Tibial artery (tissue), 4 donors: ENCODE results near the gene ZNF532.
A peak's percentile ranks its signal among the peaks of the same experiment; 100 is the strongest.

Experiments
- DNase-seq, 2 donors: peaks; one replicate each; pipeline ENCODE4 v3.0.0-alpha.2; 2019
- H3K27ac ChIP-seq, 2 donors: fragments of 200-600 bp; sonication (generic) in 1 of 2; 1 replicate in 1 of 2; 2 replicates in 1 of 2; pipeline ENCODE4 v1.5.1; 2018 to 2019; ENCODE audit warnings: mild to moderate bottlenecking in 1 of 2
- H3K27me3 ChIP-seq, 2 donors: fragments of 200-600 bp; sonication (generic) in 1 of 2; one replicate each; pipeline versions ENCODE4 v1.5.1 to v1.6.0; 2016 to 2019
- H3K36me3 ChIP-seq, 3 donors: fragments of 200-600 bp; sonication (generic) in 2 of 3; one replicate each; pipeline ENCODE4 v1.5.1; 2016 to 2019; ENCODE audit warnings: mild to moderate bottlenecking in 2 of 3
- H3K4me1 ChIP-seq, 4 donors: fragments of 200-600 bp; sonication (generic) in 2 of 4; 1 replicate in 3 of 4; 2 replicates in 1 of 4; pipeline ENCODE4 v1.5.1; 2016 to 2019
- H3K4me3 ChIP-seq, 2 donors: fragments of 200-600 bp; sonication (generic) in 1 of 2; 1 replicate in 1 of 2; 2 replicates in 1 of 2; pipeline ENCODE4 v1.5.1; 2018 to 2019; ENCODE audit warnings: mild to moderate bottlenecking in 2 of 2
- H3K9me3 ChIP-seq, 3 donors: fragments of 200-600 bp; sonication (generic) in 1 of 3; one replicate each; pipeline ENCODE4 v1.5.1; 2016 to 2019
- CTCF ChIP-seq, 2 experiments: fragments of 200-600 bp in 1 of 2; fragments of 450-650 bp in 1 of 2; IDR thresholded peaks; one replicate each; pipeline ENCODE4 v1.5.1; 2017 to 2019; ENCODE audit warnings: antibody characterized with exemption in 2 of 2, mild to moderate bottlenecking in 1 of 2, moderate library complexity in 1 of 2
- intact Hi-C: fragments of 100-400 bp; cut with DNase I; formaldehyde crosslinking; loops from one replicate; pipeline ENCODE4 v1.15.0; 2023; ENCODE audit warnings: low total_unique reads

Gene ZNF532

GRCh38 chr18:59029663-59030429, 165.2 kb downstream of the ZNF532 start:
- TF ChIP-seq CTCF (IDR thresholded peaks at IDR 0.05), result no peak
- no peak for DNase-seq
- Histone ChIP-seq H3K4me3 (no peak overlapping the region), H3K27ac (no peak overlapping the region), H3K9me3 (no peaks in the 10 kb centered on the region), H3K27me3 (no peaks in the 10 kb centered on the region), H3K4me1 (peaks cover 0 to 38% (median 16%) of the 10 kb centered on the region in 4 donors), H3K36me3 (no peaks in the 10 kb centered on the region)
- intact Hi-C loops, result no loop called here

GRCh38 chr18:59032308-59032707, 167.6 kb downstream of the ZNF532 start:
- H3K27me3 ChIP-seq, result no peaks in the 10 kb centered on the region
- no peaks in the 10 kb centered on the region for H3K36me3 ChIP-seq
- intact Hi-C loops, result no loop called here
- peaks cover 0 to 14% (median under 1%) of the 10 kb centered on the region in 4 donors for H3K4me1 ChIP-seq
- H3K27ac ChIP-seq, result peak overlapping the region in 1 of 2 donors; percentile 59
- H3K4me3 ChIP-seq, result no peak overlapping the region
- H3K9me3 ChIP-seq, result no peaks in the 10 kb centered on the region
- TF ChIP-seq CTCF (IDR thresholded peaks at IDR 0.05), result no peak
- no peak for DNase-seq

GRCh38 chr18:59033359-59033758, 168.7 kb downstream of the ZNF532 start:
- no peak for DNase-seq
- H3K27ac ChIP-seq, result no peak overlapping the region
- intact Hi-C loops, result no loop called here
- H3K4me3 ChIP-seq, result no peak overlapping the region
- no peaks in the 10 kb centered on the region for H3K27me3 ChIP-seq
- no peak for TF ChIP-seq CTCF (IDR thresholded peaks at IDR 0.05)
- H3K9me3 ChIP-seq, result no peaks in the 10 kb centered on the region
- H3K36me3 ChIP-seq, result no peaks in the 10 kb centered on the region
- H3K4me1 ChIP-seq, result peaks cover 0 to 9% (median 0%) of the 10 kb centered on the region in 4 donors

GRCh38 chr18:59033974-59034373, 169.3 kb downstream of the ZNF532 start:
- no peak for DNase-seq
- no peak for TF ChIP-seq CTCF (IDR thresholded peaks at IDR 0.05)
- no peaks in the 10 kb centered on the region for H3K27me3 ChIP-seq
- intact Hi-C loops, result no loop called here
- H3K4me1 ChIP-seq, result peaks cover 0 to 9% (median 0%) of the 10 kb centered on the region in 4 donors
- no peaks in the 10 kb centered on the region for H3K36me3 ChIP-seq
- H3K9me3 ChIP-seq, result no peaks in the 10 kb centered on the region
- no peak overlapping the region for H3K4me3 ChIP-seq
- H3K27ac ChIP-seq, result no peak overlapping the region

GRCh38 chr18:59035591-59035990, 170.9 kb downstream of the ZNF532 start:
- H3K4me3 ChIP-seq, result no peak overlapping the region
- H3K27me3 ChIP-seq, result no peaks in the 10 kb centered on the region
- no peak for TF ChIP-seq CTCF (IDR thresholded peaks at IDR 0.05)
- H3K9me3 ChIP-seq, result no peaks in the 10 kb centered on the region
- H3K4me1 ChIP-seq, result peaks cover 0 to 9% (median 0%) of the 10 kb centered on the region in 4 donors
- intact Hi-C loops, result no loop called here
- no peaks in the 10 kb centered on the region for H3K36me3 ChIP-seq
- no peak overlapping the region for H3K27ac ChIP-seq
- no peak for DNase-seq
